Stimulated activated CD8-positive, alpha-beta memory T cell treated with anti-CD3 and anti-CD28 coated beads, Interleukin-2, amount 100 ng/mL, for 1 hour (primary cell): ENCODE data around the gene MGAT5.

ENCODE experiments used
- DNase-seq, 2 donors: peaks; one replicate each; pipeline ENCODE4 v3.0.0-alpha.2; 2020; ENCODE audit warnings: low read depth in 2 of 2

Gene MGAT5, protein sequence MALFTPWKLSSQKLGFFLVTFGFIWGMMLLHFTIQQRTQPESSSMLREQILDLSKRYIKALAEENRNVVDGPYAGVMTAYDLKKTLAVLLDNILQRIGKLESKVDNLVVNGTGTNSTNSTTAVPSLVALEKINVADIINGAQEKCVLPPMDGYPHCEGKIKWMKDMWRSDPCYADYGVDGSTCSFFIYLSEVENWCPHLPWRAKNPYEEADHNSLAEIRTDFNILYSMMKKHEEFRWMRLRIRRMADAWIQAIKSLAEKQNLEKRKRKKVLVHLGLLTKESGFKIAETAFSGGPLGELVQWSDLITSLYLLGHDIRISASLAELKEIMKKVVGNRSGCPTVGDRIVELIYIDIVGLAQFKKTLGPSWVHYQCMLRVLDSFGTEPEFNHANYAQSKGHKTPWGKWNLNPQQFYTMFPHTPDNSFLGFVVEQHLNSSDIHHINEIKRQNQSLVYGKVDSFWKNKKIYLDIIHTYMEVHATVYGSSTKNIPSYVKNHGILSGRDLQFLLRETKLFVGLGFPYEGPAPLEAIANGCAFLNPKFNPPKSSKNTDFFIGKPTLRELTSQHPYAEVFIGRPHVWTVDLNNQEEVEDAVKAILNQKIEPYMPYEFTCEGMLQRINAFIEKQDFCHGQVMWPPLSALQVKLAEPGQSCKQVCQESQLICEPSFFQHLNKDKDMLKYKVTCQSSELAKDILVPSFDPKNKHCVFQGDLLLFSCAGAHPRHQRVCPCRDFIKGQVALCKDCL

DNA sequence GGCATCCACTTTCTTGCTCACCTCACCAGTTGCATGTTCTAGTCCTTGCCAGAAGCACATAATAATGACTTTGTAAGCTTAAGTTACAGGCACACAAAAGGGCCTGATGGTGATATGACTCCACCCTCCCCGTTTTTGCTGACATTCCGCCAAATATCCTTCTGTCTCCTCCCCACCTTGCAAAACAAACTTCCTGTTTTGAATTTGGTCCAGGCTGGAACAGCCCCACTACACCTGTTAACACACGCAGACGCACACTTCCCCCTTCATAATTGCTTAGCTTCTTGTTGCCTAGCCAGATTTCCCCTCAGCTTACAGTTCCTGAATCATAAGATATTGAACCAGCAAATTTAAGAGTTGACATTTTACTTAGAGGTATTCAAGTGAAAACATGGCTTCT, at the start of gene MGAT5:
MGAT5 (plus strand) TSS at position 269 of the 400 bp plus-strand sequence. CDS start 332 bp downstream, outside the sequence.
- no peak for DNase-seq

DNA sequence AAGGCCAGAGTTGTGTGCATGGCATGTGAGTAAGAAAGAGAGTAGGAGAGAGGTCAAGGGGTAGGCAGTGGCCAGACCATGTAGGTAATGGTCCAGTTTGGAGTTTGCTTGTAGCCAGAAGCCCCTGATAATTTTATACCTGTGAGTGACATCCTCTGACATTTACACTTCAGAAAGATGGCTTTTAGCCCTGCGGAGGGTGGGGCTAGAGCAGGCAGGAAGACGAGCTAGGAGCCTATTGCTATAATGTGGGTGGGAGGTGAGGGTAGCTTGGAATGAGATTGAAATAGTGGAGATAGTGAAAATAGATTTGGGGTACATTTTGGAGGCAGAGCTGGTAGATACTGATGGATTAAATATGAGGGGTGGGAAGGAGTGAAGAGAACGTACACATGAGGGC, 48.8 kb upstream of the MGAT5 start:
- no peak for DNase-seq

DNA sequence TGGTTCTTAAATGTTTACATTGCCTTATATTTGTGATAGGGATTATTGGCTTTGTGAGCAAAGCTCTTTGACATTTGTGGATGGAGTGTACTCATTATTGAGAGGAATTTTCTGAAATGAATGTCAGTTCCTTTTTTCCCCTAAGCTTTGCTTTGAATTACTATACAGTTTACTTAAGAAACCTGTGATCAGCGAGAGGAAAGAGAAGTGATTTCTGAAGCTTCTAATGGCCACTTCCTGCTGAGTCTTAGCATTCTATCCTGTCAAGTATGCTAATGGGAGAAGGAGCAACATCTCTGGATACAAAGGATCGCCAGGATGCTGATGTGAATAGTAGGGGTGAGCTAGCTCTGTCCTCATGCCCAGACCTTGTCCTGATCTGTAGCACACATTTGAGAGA, 47.8 kb upstream of the MGAT5 start:
- no peak for DNase-seq

DNA sequence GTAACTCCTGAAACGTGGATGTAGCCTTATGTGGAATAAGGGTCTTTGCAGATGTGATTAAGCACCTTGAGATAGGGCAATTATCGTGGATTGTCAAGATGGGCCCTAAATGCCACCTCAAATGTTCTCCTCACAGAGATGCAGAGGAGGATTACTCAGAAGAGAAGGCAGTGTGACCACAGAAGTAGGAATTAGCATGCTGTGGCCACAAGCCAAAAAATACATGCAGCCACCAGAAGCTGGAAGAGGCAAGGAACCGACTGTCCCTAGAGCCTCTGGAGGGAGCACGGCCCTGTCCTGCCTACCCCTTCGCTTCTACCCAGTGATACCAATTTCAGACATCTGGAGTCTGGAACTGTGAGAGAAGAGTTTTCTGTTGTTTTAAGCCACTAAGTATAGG, 47.3 kb upstream of the MGAT5 start:
- DNase-seq = no peak

DNA sequence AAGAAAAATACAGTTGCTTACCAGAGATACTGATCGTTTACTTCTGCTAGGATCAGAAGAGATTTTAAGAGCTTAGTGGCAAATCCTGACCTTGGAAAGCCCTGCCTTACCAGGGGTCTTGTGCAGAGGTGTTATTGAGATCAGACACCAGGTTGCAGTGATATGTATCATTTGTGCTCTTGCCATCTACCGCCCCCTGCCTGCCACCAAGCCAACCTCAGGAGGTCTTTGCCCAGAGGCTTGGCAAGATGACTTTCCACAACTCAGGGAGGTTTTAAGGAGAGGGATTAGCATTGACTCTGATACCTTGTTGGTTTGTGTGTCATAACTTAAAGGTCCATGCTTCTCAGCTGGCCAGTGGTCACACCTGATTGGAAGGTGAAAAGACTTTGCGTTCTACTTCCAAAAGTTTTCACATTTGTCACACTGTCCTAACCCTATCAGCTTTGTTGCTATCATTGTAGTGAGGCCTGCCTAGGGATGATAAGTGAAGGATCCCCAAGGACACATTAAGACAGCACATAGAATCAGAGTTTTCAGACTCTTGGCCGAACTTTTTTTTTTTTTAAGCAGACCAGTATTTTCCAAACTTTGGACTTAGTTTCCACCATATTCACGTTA, 46.2 kb upstream of the MGAT5 start:
- DNase-seq = peak; percentile 24 to 44

DNA sequence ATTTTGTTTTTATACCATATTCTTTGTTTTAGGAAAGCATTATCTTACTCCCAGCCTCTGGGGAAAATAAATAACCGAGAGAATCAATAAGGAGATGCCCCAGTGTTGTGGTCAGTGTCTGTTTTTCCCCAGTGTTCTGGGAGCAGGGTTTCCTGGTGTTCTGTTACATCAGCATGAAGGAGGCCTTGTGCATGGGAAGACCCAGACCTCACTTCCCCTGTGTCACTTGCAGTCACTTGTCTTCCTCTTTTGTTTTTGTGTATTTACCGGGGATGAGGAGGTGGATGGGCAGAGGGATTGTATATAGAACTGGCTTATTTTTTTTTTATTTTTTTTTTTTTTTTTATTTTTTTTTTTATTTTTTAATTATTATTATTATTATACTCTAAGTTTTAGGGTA, 45.0 kb upstream of the MGAT5 start:
- DNase-seq = no peak

DNA sequence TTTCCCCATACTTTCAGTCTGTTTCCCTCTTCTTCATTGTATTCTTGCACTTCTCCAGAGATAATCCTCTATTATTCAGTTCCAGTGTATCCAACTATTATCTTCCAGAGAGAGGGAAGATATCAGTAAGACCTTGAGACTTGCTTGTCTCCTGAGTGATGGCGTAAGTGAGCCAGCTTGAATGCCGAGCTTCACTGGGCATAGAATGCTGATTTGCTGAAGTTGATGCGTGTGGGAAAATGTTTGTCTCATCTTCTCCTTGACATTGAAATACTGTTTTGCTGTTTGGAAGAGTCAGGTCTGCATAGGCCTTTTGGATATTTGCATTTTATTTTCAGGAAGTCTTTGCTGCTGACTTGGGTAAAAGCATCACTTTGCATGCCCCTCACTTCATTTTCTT, 41.1 kb upstream of the MGAT5 start:
- DNase-seq = no peak

DNA sequence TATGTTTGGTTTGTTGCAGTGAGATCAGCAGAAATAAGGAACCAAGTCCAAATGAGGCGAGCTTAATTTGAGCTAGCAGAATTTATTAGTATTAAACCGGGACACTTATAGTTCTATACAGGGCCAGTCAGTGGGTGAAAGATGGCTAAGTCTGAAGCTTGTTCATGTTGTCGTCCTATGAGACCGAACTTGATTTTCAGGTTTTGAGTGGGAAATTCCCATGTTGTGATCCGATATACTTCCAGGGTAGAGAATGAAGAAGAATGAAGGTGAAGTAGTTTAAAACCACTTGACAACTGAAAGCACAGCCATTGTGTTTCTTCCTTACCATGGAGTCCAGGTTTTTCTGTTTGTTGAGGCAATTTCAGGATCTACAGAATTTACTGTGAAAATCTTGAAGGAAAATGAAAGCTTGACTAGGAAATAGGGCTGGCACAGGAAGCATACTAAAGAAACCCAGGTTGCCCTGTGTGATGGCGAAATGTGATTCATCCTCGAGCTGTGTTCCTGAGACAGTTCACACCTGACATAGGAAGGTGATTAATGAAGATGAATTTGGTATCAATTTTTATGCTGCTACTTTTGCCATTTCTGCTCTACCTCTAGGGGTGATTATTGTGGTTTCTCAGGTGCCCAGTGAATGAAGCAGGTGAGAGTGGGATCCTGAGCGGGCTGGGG, 37.6 kb upstream of the MGAT5 start:
- no peak for DNase-seq

DNA sequence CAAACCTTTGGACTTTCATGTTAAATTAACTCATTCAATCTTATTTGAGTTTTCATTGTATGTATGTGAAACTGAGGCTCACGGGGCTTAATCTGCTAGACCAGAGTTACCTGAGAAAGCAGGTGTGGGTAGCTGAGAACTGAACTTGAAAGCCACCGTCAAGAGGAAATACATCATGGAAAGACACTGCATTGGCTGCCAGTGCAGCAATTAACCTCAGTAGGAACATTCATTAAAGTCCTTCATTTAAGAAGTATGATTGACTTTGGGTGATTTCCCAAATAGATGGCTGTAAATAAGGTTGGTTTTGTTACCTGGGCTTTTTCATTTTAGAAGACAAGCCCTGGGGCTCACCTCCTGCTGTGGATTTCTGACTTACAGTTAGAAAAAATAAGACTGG, 36.5 kb upstream of the MGAT5 start:
- no peak for DNase-seq

DNA sequence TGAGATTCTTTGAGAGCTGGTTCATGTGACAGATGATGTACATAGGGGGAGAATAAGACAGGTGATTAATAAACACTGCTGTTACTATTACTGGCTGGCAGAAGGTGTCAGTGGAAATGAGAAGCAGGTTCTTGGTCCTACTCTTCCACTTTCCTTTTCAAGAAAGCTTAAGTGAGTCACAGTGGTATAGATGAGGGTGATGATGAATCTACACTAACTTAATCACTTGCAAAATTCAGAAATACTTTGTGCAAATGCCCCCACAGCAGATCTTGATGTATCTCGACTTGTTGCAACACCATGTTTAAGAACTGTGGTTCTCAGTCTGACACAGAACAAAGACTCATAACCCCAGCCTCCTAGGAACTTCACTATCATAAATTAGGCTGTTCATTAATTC, 35.9 kb upstream of the MGAT5 start:
- DNase-seq = no peak

DNA sequence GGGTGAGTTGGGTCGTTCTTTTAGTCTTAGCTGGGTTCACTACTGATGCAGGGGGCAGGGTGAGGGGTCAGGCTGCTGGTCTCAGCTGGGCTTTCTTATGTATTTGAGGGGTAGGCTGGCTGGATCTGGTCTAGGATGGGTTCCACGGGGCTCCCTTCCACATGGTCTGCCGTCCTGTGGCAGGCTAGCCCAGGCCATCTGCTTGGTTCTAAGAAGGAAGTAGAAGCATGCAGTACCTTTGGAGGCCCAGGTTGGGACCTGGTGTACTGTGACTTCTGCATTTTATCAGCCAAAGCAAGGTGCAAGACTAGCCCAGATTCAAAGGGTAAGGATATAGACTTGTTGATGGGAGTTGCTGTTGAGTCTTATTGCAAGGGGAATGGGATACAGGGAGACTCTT, 35.5 kb upstream of the MGAT5 start:
- no peak for DNase-seq

DNA sequence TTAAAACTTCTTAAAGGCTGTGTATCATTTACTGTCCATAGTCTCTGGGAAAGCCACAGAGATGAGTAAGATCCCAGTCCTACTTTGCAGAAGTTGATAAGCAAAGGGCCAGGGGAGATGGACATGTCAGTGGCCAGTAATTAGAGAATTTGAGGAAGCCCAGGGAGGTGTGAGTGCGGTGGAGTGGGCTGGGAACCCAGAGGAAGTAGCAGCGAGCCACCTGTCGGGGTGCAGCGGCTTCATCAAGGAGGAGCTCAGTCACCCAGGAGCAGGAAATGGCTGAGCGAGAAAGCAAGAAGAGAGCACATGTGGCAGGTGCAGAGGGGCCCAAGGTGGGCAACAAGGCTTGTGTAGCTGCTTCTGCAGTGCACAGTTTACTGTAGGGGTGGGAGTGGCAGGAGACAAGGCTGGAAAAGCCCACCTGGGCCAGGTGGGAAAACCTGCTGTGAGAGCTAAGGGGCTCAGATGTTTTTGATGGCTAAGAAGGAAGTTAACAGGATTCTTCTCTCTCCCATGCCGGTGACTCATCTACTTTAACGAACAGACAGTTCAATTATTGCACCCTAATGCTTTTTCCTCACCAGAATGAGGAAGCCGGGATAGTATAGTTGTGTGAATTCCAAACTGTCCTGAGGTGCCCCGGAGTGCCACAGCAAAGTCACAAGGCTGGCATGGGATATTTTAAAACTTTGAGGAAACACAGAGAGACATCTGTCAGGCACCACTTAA, 34.8 kb upstream of the MGAT5 start:
- no peak for DNase-seq

DNA sequence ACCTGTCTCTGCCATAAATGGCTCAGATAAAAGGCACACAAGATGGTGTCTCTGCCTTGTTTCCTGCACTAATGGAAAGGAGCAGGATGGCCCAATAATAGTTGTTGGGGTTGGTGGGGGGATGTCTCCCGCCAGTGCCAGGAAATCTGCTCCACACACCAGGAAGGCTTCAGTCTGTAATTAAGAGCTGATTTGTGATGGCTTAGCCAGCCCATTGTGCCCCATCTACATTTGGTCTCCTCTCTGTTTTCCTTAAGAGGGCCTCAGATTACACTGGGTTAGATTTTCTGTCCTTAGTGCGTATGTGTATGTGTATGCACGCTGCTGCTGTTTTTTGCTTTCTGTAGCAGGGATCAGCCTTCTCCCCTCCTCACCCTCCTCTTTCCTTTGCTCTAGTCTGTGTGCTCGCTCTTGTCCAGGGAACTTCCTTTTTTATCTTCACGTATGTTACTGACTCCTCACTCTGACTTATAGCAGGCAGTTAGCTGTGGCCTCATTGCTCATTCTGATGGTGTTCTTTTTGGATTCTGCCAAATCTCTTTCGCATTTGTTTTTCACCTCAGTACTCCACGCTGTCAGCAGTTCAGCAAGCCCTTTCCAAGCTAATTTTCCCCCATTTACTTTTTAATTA, 33.4 kb upstream of the MGAT5 start:
- no peak for DNase-seq

DNA sequence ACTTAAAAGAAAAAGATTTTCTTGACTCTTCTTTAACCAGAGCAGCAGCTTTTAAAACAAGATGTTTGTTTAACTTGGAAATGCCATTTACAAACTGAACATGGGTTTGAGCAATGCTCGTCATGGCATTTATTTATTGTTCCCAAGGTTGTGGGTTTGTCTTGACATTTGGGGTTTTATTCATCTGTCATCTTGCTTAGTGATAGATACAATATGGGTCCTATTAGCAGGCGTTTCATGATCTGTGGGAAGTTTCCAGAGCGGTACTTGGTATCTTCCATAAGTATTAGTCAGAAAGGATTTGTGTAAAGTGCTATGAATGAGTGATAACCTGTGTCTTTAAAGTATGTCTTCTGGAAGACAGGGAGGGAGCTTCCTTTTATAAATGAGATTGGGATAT, 29.9 kb upstream of the MGAT5 start:
- DNase-seq = no peak

DNA sequence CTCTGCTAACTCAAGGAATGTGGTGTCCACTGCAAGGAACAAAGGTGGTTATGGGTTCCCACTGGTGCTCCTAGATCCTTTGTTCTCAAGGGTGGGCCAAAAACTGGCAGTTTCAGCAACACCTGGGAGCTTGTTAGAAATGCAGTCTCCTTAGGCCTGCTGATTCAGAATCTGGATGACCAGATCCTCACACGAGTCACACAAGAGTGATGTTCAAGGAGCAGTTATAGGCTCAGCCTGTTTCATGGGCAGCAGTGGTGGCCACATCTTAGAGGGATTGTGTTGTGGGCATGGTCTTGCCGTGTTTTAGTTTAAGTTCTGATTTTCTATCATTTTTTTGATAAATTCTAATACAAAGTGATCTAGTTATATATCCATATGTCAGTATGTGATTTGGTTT, 28.7 kb upstream of the MGAT5 start:
- DNase-seq = no peak

DNA sequence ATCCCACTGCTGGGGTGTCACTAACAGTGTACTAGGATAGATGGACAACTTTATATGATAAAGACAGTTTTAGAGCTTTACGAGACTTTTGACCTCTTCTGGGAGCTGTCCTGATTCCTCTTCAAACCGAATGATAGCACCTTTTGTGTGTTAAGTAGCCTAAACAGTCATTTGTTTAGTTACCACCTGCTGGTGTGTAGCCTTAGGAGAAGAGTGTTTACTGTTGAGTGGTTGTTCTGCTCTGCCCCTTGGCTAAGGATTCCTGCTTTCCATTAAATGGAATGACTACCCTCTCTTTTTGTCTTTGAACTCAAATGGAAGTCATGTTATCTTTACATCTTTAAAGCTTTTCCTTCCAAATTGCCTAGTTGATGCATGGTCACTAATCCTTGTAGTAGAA, 28.0 kb upstream of the MGAT5 start:
- DNase-seq = no peak

DNA sequence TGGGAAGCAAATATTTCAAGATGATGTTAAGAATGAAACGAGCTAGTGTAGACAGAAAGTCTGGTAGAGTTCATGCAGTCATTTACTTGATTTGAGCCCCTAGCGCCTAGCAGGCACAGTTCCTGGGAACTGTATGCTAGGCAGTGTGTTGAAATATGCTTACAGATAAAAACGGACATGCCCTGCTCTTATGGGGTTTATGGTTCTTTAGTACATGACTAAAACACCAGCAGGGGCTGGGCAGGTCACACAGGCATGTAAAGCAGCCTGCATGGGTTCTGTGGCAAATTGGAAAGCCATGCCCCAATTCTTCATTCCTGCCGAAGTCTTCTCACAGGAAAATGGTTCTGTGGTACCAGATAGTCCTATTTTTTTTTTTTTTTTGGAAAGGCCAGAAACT, 27.3 kb upstream of the MGAT5 start:
- DNase-seq = no peak

DNA sequence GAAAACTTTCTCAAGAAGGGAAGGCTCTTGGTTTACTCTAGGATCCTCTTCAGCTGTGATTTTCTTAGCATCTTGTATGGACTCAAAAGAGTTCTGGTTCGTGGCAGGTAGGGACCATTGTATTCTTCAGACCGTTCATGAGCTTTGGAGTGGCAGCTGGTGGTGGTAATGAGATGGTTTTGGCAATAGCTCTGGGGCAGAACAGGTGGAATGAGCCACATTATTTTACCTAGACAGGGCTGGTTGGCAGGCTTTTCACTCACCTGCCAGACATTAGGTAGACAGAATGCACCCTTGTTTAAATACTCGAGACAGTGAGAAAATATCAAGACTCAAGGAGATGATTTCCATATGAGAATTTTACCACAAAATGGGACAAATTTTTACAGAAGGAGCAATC, 26.2 kb upstream of the MGAT5 start:
- no peak for DNase-seq

DNA sequence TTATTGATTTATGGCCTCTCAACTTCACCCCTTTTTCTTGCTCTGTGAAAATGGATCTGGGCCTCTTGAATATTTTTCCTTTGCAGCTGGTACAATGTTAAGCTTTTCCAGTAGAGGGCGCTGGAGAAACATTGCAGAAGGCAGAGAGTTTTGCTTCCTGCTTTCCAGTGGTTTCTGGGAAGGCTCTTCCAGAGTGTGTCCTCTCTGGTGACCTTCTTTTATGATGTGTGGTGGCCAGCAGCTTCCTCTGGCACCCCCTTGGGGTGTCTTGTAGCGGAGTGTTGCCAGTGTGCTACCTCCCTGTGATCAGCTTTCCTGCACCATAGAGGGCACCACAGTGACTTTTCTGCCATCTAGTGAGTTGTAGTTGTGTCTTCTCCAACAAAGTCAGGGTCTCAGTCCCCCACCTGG, 25.4 kb upstream of the MGAT5 start:
- no peak for DNase-seq

DNA sequence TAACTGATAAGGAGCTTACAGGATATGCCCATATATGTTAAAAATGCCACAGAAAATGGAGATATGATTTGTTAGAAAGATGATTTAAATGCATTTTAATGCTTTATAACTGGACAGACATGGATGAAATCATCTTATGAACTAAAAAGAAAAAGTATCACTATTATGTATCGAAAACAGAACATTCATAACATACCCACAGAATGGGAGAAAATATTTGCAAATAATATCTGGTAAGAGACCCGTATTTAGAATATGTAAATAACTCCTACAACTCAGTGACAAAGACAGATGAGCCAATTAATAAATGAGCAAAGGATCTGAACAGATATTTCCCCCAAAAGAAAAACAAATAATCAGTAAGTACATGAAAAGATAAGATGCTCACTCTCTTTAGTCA, 24.3 kb upstream of the MGAT5 start:
- no peak for DNase-seq

DNA sequence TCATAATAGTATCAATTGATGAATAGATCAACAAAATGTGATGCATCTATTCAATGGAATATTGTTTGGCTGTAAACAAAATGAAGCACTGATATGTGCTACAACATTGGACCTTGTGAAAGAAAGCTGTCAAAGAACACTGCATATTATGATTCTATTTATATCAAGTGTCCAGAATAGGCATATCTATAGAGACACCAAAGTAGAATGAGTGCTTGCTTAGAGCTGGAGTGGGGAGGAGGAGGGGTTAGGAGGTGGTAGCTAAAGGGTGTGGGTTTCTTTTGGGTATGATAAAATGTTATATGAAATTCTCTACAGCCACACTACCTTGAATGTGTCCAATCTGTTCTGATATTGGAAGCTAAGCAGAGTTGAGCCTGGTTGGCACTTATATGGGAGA, 23.0 kb upstream of the MGAT5 start:
- DNase-seq = no peak
